Daoy (cell line): ENCODE data around the gene KLF6. TPM values are rescaled to one million over a fixed set of nuclear protein-coding genes. Genes with fewer than 3 reads are reported as not detected.

ENCODE experiments used
- DNase-seq: peaks from one replicate; pipeline ENCODE4 v3.0.0-alpha.2; 2015; ENCODE audit warnings: low read depth
- total RNA-seq: library from RNA; depleted of rRNA; stranded (reverse); fragments of >200 nt; shearing (Covaris generic); gene quantifications from 2 replicates; pipeline ENCODE4 v1.2.3, GENCODE V29; 2014

KLF6 gene
- total RNA-seq, 1 experiment from 2014 or later, result 11.6 TPM

- peak; percentile 28 for DNase-seq
Measured at GRCh38 chr10:3729397-3729976, 55.5 kb downstream of the KLF6 start.

GRCh38 chr10:3728563-3728962, 56.4 kb downstream of the KLF6 start:
- DNase-seq, result no peak

- no peak for DNase-seq
Measured at GRCh38 chr10:3727268-3727667, 57.7 kb downstream of the KLF6 start.
